ENCODE results near the gene DCP1B. TPM values are rescaled to one million over a fixed set of nuclear protein-coding genes. Genes with fewer than 3 reads are reported as not detected.

The DCP1B gene
- total and polyA plus RNA-seq, 2 of the 4 experiments (the other 2 are of a cell fraction): 13.3 to 19.7 TPM

GRCh38 chr12:1936406-1937320 is 67.6 kb downstream of the DCP1B start:
- in situ Hi-C loops (cut with MboI; ENCODE audit: low sequenced_read_pairs): loop anchor here (5.0 kb wide), 2 partner anchors 144 to 289 kb away; no protein-coding TSS in a partner anchor
- H3K56ac ChIP-seq (ENCODE audit: extremely low read depth, insufficient read depth, low read length): no peak overlapping the region
- POLR2A ChIA-PET (ENCODE audit: unreplicated experiment): no interaction called here

More at GRCh38 chr12:1936406-1937320, 67.6 kb downstream of the DCP1B start:
- peaks cover 12% of the 10 kb centered on the region for H3K9me1 ChIP-seq (ENCODE audit: insufficient read depth, low read length)
- H3K79me1 ChIP-seq (ENCODE audit: low read depth in 1 of 2, low read length in 2 of 2): peaks cover 0 to 3% of the 10 kb centered on the region in 2 experiments; a peak in 1 of 4 replicates
- no peak overlapping the region for H4K8ac ChIP-seq (ENCODE audit: low read depth in 2 of 2, low read length in 2 of 2)
- no peak overlapping the region for H2BK120ac ChIP-seq (ENCODE audit: low read depth, low read length)
- BruUV-seq (replicated peaks): no TSS peak
- no peak overlapping the region for H4K5ac ChIP-seq (ENCODE audit: low read depth, low read length)
- H2BK15ac ChIP-seq (ENCODE audit: low read depth, low read length): no peak overlapping the region
- H3K36me3 ChIP-seq (ENCODE audit: control insufficient read depth, insufficient read depth, low read length): peaks cover 12% of the 10 kb centered on the region
- no peak overlapping the region for H3K23ac ChIP-seq (ENCODE audit: low read depth, low read length)
- TF ChIP-seq CHD1 (IDR thresholded peaks at IDR 0.05; ENCODE audit: low read depth, low read length): no peak
- 0 out of 2 replicates have a peak, but pooled peaks have one; percentile 50 for TF ChIP-seq MAZ (IDR thresholded peaks at IDR 0.05; ENCODE audit: borderline replicate concordance, low read depth, low read length)
- 0 out of 2 replicates have a peak, but pooled peaks have one; percentile 31 for TF ChIP-seq BHLHE40 (IDR thresholded peaks at IDR 0.05; ENCODE audit: low read depth, low read length)
- H3K27ac ChIP-seq (ENCODE audit: insufficient read depth, low read length): no peak overlapping the region
- no peak overlapping the region for H4K91ac ChIP-seq (ENCODE audit: insufficient read depth, low read depth, low read length)
- no peak overlapping the region for H3K4me3 ChIP-seq (ENCODE audit: insufficient read depth, low read depth, low read length)
- H2AK5ac ChIP-seq (ENCODE audit: low read depth, low read length): no peak overlapping the region; the same call in 1 of the 2 replicates
- H4K20me1 ChIP-seq (ENCODE audit: insufficient read depth, low read length): peaks cover 6% of the 10 kb centered on the region; the same call in 1 of the 2 replicates
- no peak overlapping the region for H3K14ac ChIP-seq (replicated peaks; ENCODE audit: low read depth, low read length)
- no peak overlapping the region for H2AFZ ChIP-seq (replicated peaks; ENCODE audit: low read length, poor library complexity)
- no peak overlapping the region for H3K18ac ChIP-seq (ENCODE audit: low read depth, low read length)
- DNase-seq: peak; percentile 82
- peak; percentile 73 for ATAC-seq (ENCODE audit: low read depth)
- WGBS, 2 experiments (ENCODE audit: extremely low coverage in 2 of 2, insufficient read length in 1 of 2): 60% methylated on average over 4 of the region's 25 CpGs; no CpG with 5 or more reads in 1 of the 2 experiments
- dilution Hi-C loops (cut with HindIII; ENCODE audit: low sequenced_read_pairs, unreplicated experiment): no loop called here
- no peak overlapping the region for H3K4me2 ChIP-seq (ENCODE audit: low read depth, low read length)
- H3K4me1 ChIP-seq (ENCODE audit: control insufficient read depth, insufficient read depth, low read length): peaks cover 23% of the 10 kb centered on the region
- 0 out of 2 replicates have a peak overlapping the region, but pooled peaks have one; percentile 7 for H3K4ac ChIP-seq (ENCODE audit: low read depth, low read length)
- H2AK9ac ChIP-seq (replicated peaks; ENCODE audit: low read depth, low read length, poor library complexity): peak overlapping the region; percentile 56
- H2BK5ac ChIP-seq (ENCODE audit: low read depth, low read length, poor library complexity, severe bottlenecking): no peak overlapping the region
- H3K27me3 ChIP-seq (ENCODE audit: control insufficient read depth, insufficient read depth, low read length): no peaks in the 10 kb centered on the region
- no peaks in the 10 kb centered on the region for H3K9me3 ChIP-seq (ENCODE audit: control insufficient read depth, insufficient read depth, low read length)
- H3K9ac ChIP-seq (ENCODE audit: low read depth, low read length): no peak overlapping the region
- CTCF ChIA-PET: no interaction called here
- intact Hi-C loops (cut with micrococcal nuclease): no loop called here
- H2BK20ac ChIP-seq (ENCODE audit: low read depth, low read length): no peak overlapping the region
